K562 treated with DMSO at 1 percent for 4 hours (cell line): ENCODE results near the gene B3GNT9. TPM values are rescaled to one million over a fixed set of nuclear protein-coding genes. Genes with fewer than 3 reads are reported as not detected.

Experiments used
- total RNA-seq: library from RNA; unstranded; fragments of 300-600 nt; gene quantifications from 2 replicates; pipeline ENCODE4 v1.2.3, GENCODE V29; 2022; ENCODE audit not compliant: insufficient read depth

Gene B3GNT9
- total RNA-seq: 3.7 and 5.6 TPM in 2 replicates

DNA sequence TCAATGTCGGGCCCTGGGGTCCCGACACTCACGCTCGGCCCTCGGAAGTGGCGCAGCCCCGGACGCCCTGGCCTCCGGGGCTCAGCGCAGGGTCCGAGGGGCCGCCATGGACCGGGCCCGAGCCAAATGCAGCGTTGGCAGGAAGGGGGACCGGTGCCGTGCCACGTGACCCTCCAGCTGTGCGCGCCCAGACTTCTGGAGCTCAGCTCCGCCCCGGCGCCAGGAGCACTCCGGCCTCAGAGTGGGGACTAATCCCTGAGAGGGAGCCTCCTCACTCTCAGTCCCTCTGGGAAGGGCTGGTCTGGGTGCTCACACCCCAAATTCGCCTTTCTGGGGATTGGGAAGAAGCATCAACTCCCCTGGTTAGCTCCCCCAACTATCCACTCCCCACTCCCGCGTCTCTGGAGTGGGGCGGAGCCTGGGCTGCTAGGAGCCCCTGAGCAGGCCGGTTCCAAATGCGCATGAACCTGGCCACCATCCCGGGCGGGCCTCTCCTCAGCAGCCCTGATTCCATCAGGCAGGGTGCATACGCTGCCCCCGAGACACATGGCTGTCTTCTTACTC lies at the start of gene B3GNT9:
B3GNT9 (minus strand) TSS at position 166 of the 564 bp plus-strand sequence. CDS start 513 bp downstream, outside the sequence.

GRCh38 chr16:67199011-67199807 lies 48.4 kb upstream of the B3GNT9 start, which contains the start of gene ELMO3:
TSS of gene ELMO3 (plus strand) at chr16:67199131. CDS start at chr16:67199327, 196 bp downstream.

DNA sequence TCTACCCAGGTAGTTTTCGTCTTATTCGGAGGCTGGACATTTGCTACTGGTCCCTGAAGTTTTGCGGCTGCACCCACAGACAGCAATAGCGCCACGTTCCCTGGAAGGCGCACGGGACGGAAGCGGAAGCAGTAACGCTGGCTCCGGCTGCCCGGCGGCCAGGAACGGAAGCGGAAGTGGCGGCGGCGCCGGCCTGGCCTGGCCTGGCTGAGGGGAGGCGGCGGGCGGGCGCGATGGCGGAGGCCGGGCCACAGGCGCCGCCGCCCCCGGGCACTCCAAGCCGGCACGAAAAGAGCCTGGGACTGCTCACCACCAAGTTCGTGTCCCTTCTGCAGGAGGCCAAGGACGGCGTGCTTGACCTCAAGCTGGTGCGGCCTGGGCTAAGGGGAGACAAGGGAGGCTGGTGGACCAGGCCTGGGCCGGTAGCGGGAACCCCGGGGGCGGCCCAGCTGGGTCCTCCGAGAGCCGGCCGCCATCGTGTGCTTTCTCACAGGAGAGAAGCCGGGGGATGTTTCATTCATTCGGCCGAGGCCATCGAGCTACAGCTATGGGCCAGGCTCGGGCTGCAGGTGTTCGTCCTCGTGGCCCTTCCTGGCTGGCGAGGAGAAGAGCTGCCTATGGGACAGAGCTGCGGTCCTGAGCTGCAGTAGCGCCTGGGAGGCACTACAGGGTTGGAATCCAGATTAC lies 41.3 kb upstream of the B3GNT9 start, which contains the start of gene E2F4:
E2F4 (plus strand) TSS at position 161 of the 687 bp plus-strand sequence; CDS start at position 234, 73 bp downstream.

GRCh38 chr16:67190041-67190440 lies 39.2 kb upstream of the B3GNT9 start, which contains the start of gene EXOC3L1:
TSS of gene EXOC3L1 (minus strand) at chr16:67190136. CDS start at chr16:67189676, 460 bp downstream.

GRCh38 chr16:67183627-67184452 lies 33.0 kb upstream of the B3GNT9 start, which contains the start of gene MATCAP1:
TSS of gene MATCAP1 (minus strand) at chr16:67183963. CDS start at chr16:67180610, 3,353 bp downstream.

GRCh38 chr16:67170168-67170948 lies 19.6 kb upstream of the B3GNT9 start, which contains the start of gene NOL3:
TSS of gene NOL3 (plus strand) at chr16:67170538.

GRCh38 chr16:67164599-67165061 lies 13.8 kb upstream of the B3GNT9 start, which contains the start of gene HSF4:
TSS of gene HSF4 (plus strand) at chr16:67164745. CDS start at chr16:67164812, 67 bp downstream.

DNA sequence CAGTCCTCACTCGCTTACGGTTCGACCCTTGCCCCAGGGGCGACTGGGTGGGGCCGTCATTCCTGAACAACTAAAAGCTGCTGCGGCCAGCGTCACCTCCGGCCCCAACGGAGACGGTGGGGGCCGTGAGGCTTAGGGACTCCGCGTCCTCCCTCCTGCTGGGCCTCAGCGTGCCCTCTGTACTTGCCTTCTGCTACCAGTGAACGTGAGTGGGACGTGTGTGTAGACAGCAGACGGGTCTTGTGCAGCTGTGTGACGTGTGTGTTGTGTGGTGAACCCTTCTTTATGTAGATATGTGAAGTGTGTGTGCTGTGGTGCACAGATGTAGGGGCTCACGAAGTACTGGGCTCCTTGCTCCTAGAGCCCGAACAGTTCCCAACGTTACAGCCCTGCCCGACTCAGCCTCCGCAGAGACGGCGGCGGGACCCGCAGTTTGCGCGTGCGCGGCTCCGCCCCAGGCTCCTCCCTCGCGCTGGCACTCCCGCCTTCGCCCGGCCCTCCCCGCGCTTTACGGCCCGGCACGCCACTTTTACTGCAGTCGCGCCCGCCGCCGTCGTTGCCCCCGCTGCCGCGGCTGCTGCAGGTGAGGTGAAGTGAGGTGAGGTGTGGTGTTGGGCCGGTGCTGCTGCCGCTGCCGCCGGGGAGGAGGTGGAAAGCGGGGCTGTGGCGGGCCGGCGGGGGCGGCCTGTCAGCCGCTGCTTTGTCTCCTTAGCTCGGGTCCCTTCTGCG lies 41.2 kb downstream of the B3GNT9 start, which contains the start of gene PHAF1:
PHAF1 (plus strand) TSS at position 535 of the 729 bp plus-strand sequence. CDS start 235 bp downstream, outside the sequence.

Other genes starting within 250 kb of the B3GNT9 start
- gene CDH16, start 232.1 kb downstream of the B3GNT9 start, total RNA-seq: not detected in 2 replicates
- 2.4 and 5.3 TPM in 2 replicates for gene RRAD, start 225.5 kb downstream of the B3GNT9 start, total RNA-seq
- gene CIAO2B, start 216.6 kb downstream of the B3GNT9 start, total RNA-seq: 224 and 237 TPM in 2 replicates
- 22.1 TPM in 2 replicates for gene CES2, start 215.5 kb downstream of the B3GNT9 start, total RNA-seq
- gene CES3, start 189.7 kb downstream of the B3GNT9 start, total RNA-seq: 0.93 TPM in 1 of 2 replicates, not detected in the other
- not detected in 2 replicates for gene CES4A, start 162.4 kb downstream of the B3GNT9 start, total RNA-seq
- gene CBFB, start 121.8 kb downstream of the B3GNT9 start, total RNA-seq: 34.7 and 44.2 TPM in 2 replicates
- 9.2 and 13.9 TPM in 2 replicates for gene PHAF1, start 41.1 kb downstream of the B3GNT9 start, total RNA-seq
- 28.0 and 33.7 TPM in 2 replicates for gene TRADD, start 8.9 kb upstream of the B3GNT9 start, total RNA-seq
- 9.0 and 16.6 TPM in 2 replicates for gene FBXL8, start 9.0 kb upstream of the B3GNT9 start, total RNA-seq
- gene HSF4, start 13.7 kb upstream of the B3GNT9 start, total RNA-seq: 14.8 and 26.3 TPM in 2 replicates
- 15.7 and 20.6 TPM in 2 replicates for gene NOL3, start 19.5 kb upstream of the B3GNT9 start, total RNA-seq
- gene MATCAP1, start 33.0 kb upstream of the B3GNT9 start, total RNA-seq: 16.8 and 24.9 TPM in 2 replicates
- gene EXOC3L1, start 39.1 kb upstream of the B3GNT9 start, total RNA-seq: not detected in 2 replicates
- gene E2F4, start 41.2 kb upstream of the B3GNT9 start, total RNA-seq: 82.7 and 87.6 TPM in 2 replicates
- 1.6 and 4.3 TPM in 2 replicates for gene ELMO3, start 48.1 kb upstream of the B3GNT9 start, total RNA-seq
- 57.9 and 64.8 TPM in 2 replicates for gene TMEM208, start 76.1 kb upstream of the B3GNT9 start, total RNA-seq
- 45.2 and 50.9 TPM in 2 replicates for gene FHOD1, start 96.5 kb upstream of the B3GNT9 start, total RNA-seq
- gene SLC9A5, start 98.0 kb upstream of the B3GNT9 start, total RNA-seq: 1.8 and 2.0 TPM in 2 replicates
- gene PLEKHG4, start 128.5 kb upstream of the B3GNT9 start, total RNA-seq: 29.4 and 39.8 TPM in 2 replicates
- 0.15 TPM in 1 of 2 replicates, not detected in the other for gene KCTD19, start 175.7 kb upstream of the B3GNT9 start, total RNA-seq
- 0.30 TPM in 1 of 2 replicates, not detected in the other for gene LRRC36, start 175.8 kb upstream of the B3GNT9 start, total RNA-seq
- gene TPPP3, start 242.5 kb upstream of the B3GNT9 start, total RNA-seq: not detected in 2 replicates